ENCODE measurements around the gene RAP2C. TPM values are rescaled to one million over a fixed set of nuclear protein-coding genes. Genes with fewer than 3 reads are reported as not detected.

RAP2C gene
- total RNA-seq, 1 experiment from 2014 or later = 13.8 TPM

DNA sequence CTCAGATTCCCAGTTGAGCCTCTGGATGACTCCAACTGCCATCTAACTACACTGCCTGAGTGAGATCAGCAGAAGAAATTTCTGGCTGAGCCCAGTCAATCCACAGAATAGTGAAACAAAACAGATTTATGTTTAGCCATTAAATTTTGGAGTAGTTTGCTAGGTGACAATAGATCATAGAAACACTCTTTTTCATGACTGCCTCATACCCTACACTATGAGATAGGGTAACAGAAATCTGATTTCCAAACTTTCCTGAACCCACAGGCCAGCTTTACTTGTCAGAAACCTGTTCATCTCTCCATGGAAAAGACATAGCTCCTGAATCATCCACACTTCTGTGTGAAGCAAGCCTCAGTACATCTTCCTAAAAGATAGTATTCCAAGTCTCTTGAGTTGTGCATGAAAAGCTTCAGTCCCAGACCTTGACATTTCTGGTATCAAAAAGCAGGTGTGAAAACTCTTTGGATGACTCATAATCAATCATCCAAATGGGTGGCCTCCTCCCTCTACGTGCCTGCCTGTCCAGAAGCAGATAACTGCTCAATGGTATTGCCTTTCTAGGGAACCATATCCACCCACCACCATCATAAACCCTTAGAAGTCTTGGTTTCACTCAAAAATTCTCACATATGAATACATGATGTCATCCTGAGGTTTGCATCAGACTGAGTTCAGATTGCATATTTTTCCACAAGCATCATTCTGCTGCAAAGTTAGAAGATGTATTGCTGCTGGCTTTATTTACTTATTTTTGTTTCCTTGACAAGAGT is 47.5 kb upstream of the RAP2C start:
- no TSS peak for BruUV-seq (replicated peaks)
- Histone ChIP-seq H3K9ac (ENCODE audit: low read length) (no peak overlapping the region), H3K27me3 (ENCODE audit: low read length) (no peaks in the 10 kb centered on the region), H3K36me3 (ENCODE audit: low read depth, low read length) (no peaks in the 10 kb centered on the region), H3K4me3 (ENCODE audit: low read length) (no peak overlapping the region), H3K4me1 (ENCODE audit: insufficient read depth, low read length) (peaks cover 17% of the 10 kb centered on the region), H3K27ac (ENCODE audit: low read length) (no peak overlapping the region), H3K9me2 (replicated peaks; ENCODE audit: low read length) (no peaks in the 10 kb centered on the region), H3K79me2 (ENCODE audit: low read length) (no peaks in the 10 kb centered on the region), H4K20me1 (ENCODE audit: low read length) (no peaks in the 10 kb centered on the region), H2AFZ (ENCODE audit: low read length) (no peak overlapping the region), H3F3A (ENCODE audit: low read length, unreplicated experiment) (no peaks in the 10 kb centered on the region), H3K9me3 (ENCODE audit: low read length) (no peaks in the 10 kb centered on the region), H3K4me2 (ENCODE audit: low read length) (no peak overlapping the region)
- TF ChIP-seq EZH2 (IDR thresholded peaks at IDR 0.05; ENCODE audit: low read length, unreplicated experiment) = no peak
- TF ChIP-seq, protein P1, sequence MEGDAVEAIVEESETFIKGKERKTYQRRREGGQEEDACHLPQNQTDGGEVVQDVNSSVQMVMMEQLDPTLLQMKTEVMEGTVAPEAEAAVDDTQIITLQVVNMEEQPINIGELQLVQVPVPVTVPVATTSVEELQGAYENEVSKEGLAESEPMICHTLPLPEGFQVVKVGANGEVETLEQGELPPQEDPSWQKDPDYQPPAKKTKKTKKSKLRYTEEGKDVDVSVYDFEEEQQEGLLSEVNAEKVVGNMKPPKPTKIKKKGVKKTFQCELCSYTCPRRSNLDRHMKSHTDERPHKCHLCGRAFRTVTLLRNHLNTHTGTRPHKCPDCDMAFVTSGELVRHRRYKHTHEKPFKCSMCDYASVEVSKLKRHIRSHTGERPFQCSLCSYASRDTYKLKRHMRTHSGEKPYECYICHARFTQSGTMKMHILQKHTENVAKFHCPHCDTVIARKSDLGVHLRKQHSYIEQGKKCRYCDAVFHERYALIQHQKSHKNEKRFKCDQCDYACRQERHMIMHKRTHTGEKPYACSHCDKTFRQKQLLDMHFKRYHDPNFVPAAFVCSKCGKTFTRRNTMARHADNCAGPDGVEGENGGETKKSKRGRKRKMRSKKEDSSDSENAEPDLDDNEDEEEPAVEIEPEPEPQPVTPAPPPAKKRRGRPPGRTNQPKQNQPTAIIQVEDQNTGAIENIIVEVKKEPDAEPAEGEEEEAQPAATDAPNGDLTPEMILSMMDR (conservative IDR thresholded peaks at IDR 0.05; ENCODE audit: low read depth, low read length) = no peak
- TF ChIP-seq EZH2phosphoT487 (IDR thresholded peaks at IDR 0.05; ENCODE audit: borderline replicate concordance, low read length) = no peak
- CTCF ChIA-PET = no interaction called here
- intact Hi-C loops (cut with micrococcal nuclease) = no loop called here
- POLR2A ChIA-PET (ENCODE audit: unreplicated experiment) = no interaction called here
- ATAC-seq (no peak), DNase-seq (no peak)

GRCh38 chrX:132263127-132263526 is 43.9 kb upstream of the RAP2C start:
- no peak overlapping the region for H3K4me3 ChIP-seq (ENCODE audit: low read length)
- TF ChIP-seq, protein P1 (conservative IDR thresholded peaks at IDR 0.05; ENCODE audit: low read depth, low read length) = no peak
- TF ChIP-seq EZH2 (IDR thresholded peaks at IDR 0.05; ENCODE audit: low read length, unreplicated experiment) (no peak), EZH2phosphoT487 (IDR thresholded peaks at IDR 0.05; ENCODE audit: borderline replicate concordance, low read length) (no peak)
- intact Hi-C loops (cut with micrococcal nuclease) = no loop called here

DNA sequence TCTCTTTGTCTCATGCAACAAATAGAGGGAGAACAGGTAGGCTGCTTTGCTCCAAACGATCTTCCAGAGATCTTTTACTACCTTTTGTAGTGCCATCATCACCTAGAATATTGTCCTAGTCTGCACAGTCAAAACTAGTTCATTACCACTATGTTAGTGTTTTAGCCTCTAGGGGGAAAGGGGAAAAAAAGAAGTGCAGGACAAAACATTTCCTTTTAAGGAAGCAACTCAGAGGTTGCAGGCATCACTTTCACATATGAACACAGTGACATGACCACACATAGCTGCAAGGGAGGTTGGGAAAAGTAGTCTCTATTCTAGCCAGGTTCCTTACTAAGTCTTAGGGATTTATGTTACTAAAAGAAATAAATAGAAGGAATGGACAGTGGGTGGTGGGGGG is 39.3 kb upstream of the RAP2C start:
- CTCF ChIA-PET = no interaction called here
- H2AFZ ChIP-seq (ENCODE audit: low read length) = no peak overlapping the region
- H3K9me3 ChIP-seq (ENCODE audit: low read length) = no peaks in the 10 kb centered on the region
- H3K9ac ChIP-seq (ENCODE audit: low read length) = no peak overlapping the region
- H3K4me1 ChIP-seq (ENCODE audit: insufficient read depth, low read length) = no peaks in the 10 kb centered on the region
- no peaks in the 10 kb centered on the region for H4K20me1 ChIP-seq (ENCODE audit: low read length)
- no peak overlapping the region for H3K4me3 ChIP-seq (ENCODE audit: low read length)
- H3K27me3 ChIP-seq (ENCODE audit: low read length) = no peaks in the 10 kb centered on the region
- POLR2A ChIA-PET (ENCODE audit: unreplicated experiment) = no interaction called here
- H3K36me3 ChIP-seq (ENCODE audit: low read depth, low read length) = no peaks in the 10 kb centered on the region
- no peaks in the 10 kb centered on the region for H3K9me2 ChIP-seq (replicated peaks; ENCODE audit: low read length)
- TF ChIP-seq EZH2 (IDR thresholded peaks at IDR 0.05; ENCODE audit: low read length, unreplicated experiment) = no peak
- TF ChIP-seq, protein P1 (conservative IDR thresholded peaks at IDR 0.05; ENCODE audit: low read depth, low read length) = no peak
- TF ChIP-seq EZH2phosphoT487 (IDR thresholded peaks at IDR 0.05; ENCODE audit: borderline replicate concordance, low read length) = no peak
- no peak overlapping the region for H3K27ac ChIP-seq (ENCODE audit: low read length)
- H3K4me2 ChIP-seq (ENCODE audit: low read length) = no peak overlapping the region
- no peaks in the 10 kb centered on the region for H3F3A ChIP-seq (ENCODE audit: low read length, unreplicated experiment)
- intact Hi-C loops (cut with micrococcal nuclease) = no loop called here
- no peak for ATAC-seq
- DNase-seq = no peak
- no TSS peak for BruUV-seq (replicated peaks)
- H3K79me2 ChIP-seq (ENCODE audit: low read length) = no peaks in the 10 kb centered on the region

More at GRCh38 chrX:132263127-132263526, 43.9 kb upstream of the RAP2C start:
- no peak overlapping the region for H3K9ac ChIP-seq (ENCODE audit: low read length)
- no peak overlapping the region for H3K4me2 ChIP-seq (ENCODE audit: low read length)
- H3K36me3 ChIP-seq (ENCODE audit: low read depth, low read length) = no peaks in the 10 kb centered on the region
- H3K27me3 ChIP-seq (ENCODE audit: low read length) = no peaks in the 10 kb centered on the region
- H3F3A ChIP-seq (ENCODE audit: low read length, unreplicated experiment) = no peaks in the 10 kb centered on the region
- no peaks in the 10 kb centered on the region for H3K9me3 ChIP-seq (ENCODE audit: low read length)
- no peak for ATAC-seq
- no peaks in the 10 kb centered on the region for H4K20me1 ChIP-seq (ENCODE audit: low read length)
- no peak overlapping the region for H3K27ac ChIP-seq (ENCODE audit: low read length)
- POLR2A ChIA-PET (ENCODE audit: unreplicated experiment) = no interaction called here
- no peaks in the 10 kb centered on the region for H3K9me2 ChIP-seq (replicated peaks; ENCODE audit: low read length)
- BruUV-seq (replicated peaks) = no TSS peak
- no peak for DNase-seq
- no peaks in the 10 kb centered on the region for H3K79me2 ChIP-seq (ENCODE audit: low read length)
- CTCF ChIA-PET = no interaction called here
- no peak overlapping the region for H2AFZ ChIP-seq (ENCODE audit: low read length)
- no peaks in the 10 kb centered on the region for H3K4me1 ChIP-seq (ENCODE audit: insufficient read depth, low read length)

Measured in PC-3 (cell line).